GM13976 (cell line): ENCODE data around the gene KY.

ENCODE experiments used
- DNase-seq: peaks from one replicate; pipeline ENCODE4 v3.0.0; 2012; ENCODE audit warnings: low spot score
- in situ Hi-C: fragments of 300-500 bp; cut with MboI; formaldehyde crosslinking; loops from one replicate; pipeline ENCODE4 v1.12.0; 2022; ENCODE audit warnings: low sequenced_read_pairs, mixed read lengths, inconsistent platforms; ENCODE audit not compliant: unreplicated experiment
- TF ChIP-seq, protein P1 (sequence below): IDR thresholded peaks from 2 replicates; pipeline ENCODE4 v1.5.1; 2012; ENCODE audit warnings: borderline replicate concordance, mild to moderate bottlenecking; ENCODE audit not compliant: insufficient read depth; ENCODE audit errors: extremely low read depth, missing control alignments, control extremely low read depth

The KY gene

DNA sequence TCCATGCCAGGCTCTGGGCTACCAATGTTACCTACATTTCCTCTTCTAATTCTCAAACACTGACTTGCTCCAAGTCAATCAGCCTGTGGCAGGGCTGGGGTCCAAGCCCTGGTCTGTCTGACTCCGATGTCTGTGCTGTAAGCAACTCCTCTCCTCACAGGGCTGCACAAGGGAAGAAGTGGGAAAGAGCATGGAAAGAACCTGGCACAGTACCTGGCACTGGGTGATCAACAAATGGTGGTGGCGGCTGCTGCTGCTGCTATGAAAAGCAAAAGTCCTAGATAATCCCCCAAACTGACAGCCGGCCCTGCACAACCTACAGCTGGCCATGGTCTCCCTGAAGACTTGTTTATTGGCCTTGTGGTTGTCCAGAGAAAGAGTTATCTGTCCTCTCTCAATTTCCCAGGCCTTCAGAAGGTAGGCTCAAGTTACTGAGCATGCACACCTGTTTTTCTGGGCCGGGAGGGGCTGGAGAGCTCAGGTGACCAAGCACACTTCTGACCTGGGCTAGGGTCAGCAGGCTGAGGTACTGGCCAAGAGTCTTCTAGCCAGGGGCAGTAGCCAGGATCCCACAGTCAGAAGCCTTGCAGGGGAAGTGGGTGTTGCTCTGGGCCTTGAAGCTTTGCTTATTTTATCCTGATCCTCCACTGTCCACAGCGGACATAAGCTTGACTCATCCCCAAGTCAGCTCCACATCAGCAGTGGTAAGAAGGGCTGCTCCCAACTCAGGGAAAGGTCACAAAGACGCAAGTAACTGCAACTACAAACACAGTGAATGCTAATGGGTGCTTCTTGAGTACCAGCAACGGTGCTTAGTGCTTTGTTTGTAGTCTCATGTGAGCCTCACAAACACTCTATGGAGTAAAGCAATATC lies 35.3 kb upstream of the KY start:
- TF ChIP-seq, protein P1, sequence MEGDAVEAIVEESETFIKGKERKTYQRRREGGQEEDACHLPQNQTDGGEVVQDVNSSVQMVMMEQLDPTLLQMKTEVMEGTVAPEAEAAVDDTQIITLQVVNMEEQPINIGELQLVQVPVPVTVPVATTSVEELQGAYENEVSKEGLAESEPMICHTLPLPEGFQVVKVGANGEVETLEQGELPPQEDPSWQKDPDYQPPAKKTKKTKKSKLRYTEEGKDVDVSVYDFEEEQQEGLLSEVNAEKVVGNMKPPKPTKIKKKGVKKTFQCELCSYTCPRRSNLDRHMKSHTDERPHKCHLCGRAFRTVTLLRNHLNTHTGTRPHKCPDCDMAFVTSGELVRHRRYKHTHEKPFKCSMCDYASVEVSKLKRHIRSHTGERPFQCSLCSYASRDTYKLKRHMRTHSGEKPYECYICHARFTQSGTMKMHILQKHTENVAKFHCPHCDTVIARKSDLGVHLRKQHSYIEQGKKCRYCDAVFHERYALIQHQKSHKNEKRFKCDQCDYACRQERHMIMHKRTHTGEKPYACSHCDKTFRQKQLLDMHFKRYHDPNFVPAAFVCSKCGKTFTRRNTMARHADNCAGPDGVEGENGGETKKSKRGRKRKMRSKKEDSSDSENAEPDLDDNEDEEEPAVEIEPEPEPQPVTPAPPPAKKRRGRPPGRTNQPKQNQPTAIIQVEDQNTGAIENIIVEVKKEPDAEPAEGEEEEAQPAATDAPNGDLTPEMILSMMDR, result no peak
- no peak for DNase-seq
- in situ Hi-C loops, result no loop called here

DNA sequence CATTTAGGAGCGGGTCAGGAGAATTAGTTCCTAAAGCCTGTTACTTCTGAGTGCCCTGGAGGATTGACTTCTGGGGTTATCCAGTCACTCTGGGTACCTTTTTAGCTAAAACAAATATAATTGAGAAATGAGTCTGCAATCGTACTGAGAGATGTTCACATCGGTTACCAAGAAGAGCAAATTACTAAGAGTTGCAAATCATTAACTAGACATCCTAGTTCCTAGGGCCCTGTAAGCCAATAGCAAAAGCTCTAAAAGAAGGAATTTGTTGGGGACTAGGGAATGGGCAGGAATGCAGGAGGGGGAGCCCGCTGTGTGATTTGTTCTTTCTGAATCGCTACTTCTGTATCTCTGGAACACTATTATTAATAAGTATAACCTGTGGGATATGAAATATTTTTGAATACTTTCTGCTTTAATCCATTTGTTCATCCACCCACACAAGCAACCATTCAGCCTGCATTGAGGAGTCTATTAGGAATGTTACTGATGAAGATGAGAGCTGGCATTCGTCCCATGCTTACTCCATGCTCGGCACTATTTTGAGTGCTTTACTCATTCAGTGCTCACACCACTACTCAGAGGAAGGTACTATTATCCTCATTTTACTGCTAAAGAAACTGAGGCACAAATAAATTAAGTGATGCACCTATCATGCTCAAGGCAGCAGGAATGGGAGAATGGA lies 31.5 kb upstream of the KY start:
- DNase-seq, result no peak
- TF ChIP-seq, protein P1, result no peak
- in situ Hi-C loops, result no loop called here

DNA sequence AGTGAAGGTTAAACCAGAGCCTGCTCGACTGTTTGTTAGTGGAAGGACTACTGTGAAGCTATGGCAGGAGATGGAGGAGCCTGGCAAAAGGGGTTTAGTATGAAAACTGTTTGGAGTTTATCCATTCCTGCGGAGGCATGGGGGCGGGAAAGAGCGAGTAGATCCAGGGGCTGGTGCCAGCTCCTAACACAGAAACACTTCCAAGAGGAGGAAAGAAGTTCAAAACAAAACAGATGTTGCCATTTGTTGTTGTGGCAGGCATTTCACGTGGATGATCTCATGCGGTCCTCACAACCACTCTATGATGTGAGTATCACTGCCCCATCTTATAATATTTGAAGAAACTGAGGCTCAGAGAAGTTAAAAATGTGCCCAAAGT lies 30.7 kb upstream of the KY start:
- in situ Hi-C loops, result no loop called here
- TF ChIP-seq, protein P1, result no peak
- no peak for DNase-seq

DNA sequence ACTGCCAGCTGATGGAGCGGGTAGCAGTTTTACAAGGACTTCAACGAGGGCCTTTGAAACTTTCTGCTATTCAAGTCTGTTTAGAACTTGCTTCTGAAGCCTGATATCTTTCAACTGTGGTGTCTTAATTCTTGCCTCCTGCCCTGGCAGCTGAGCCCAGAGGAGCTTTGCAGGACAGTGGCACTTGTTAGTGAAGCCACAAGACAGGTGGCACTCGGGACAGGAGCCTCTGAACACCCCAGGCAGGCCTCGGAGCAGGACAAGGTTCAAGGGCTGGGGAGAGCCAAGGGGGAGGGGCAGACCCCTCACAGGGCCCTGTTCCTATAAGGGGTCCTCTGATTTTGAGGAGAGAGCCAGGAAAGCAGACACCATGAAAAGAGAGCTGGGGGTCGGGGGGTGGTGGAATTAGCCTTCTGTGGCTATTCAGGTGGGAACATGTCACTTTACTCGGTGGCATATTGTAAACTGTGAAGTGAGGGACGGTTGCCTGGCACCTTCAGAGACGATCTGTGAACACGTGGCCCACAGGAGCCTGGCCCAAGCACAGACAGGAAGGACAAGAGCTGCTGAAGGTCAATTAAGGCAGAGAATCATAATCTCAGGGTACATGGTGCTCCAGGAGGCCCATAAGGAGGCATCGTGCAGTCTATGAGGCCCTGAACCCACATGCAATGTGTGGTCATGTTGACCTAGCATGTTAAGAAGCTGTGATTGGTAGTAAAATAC lies 30.1 kb upstream of the KY start:
- in situ Hi-C loops, result no loop called here
- TF ChIP-seq, protein P1, result no peak
- no peak for DNase-seq

DNA sequence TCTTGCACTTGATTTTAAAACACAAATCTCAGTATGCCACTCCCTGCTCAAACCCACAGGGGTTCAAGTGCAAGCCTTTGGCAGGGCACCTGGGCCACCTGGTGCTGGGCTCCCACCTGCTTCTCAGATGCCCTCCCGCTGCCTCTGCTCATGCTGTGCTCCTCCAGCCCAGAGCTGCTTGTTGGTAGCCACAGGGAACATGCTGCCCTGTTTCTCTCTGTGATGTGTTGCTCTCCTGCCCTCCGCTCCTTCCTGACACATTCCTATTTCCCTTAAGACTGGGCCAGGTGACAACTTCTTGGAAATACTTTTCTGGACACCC lies 27.1 kb upstream of the KY start:
- in situ Hi-C loops, result no loop called here
- DNase-seq, result no peak
- TF ChIP-seq, protein P1, result no peak

DNA sequence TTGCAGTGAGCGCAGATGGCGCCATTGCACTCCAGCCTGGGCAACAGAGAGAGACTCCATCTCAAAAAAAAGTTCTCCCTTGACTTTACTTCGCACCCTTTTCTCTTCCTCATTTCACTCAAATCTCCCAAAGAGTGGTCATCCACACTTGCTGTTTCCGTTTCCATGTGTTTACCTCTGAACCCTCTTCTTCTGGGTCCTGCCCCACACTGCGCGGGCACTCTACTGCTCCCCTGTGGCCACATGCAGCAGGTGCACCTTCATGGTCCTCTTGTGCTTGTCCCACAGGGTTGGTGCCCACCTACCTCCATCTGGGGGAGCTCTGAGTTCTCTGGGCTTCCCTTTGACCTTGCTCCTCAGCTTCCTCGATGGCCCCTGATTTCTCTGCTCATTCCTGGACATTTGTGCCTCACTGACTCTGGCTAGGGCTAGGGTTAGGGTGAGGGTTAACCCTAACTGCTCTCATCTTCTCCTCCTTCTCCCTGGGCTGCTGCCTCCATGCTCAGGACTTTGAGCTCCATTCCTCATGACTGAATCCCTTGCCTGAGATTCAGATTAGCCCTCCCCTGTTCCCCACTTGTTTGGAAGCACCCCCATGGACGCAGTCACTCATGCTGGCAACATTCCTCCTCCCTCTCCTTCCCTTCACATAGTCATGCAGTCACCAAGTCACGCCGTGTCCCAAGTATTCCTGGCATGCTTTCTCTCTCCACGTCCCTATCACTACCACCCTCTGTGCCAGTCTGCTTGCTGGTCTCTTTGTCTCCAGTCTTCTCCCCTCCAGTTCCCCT lies 26.6 kb upstream of the KY start:
- in situ Hi-C loops, result no loop called here
- DNase-seq, result peak; percentile 45
- TF ChIP-seq, protein P1, result peak; percentile 30
